IPS-NIHi7 (cell line): ENCODE measurements around the gene SLC5A1.
"Not testable (repeated sequence)": the region's sequence is repeated elsewhere in the genome, so short reads cannot be mapped to it uniquely, and the experiment has no call there.

Experiments
- DNase-seq: peaks from one replicate; pipeline ENCODE4 v3.0.0; 2012; ENCODE audit warnings: mixed read lengths; ENCODE audit errors: extremely low spot score

The SLC5A1 gene

GRCh38 chr22:32088084-32088483 is 45.0 kb downstream of the SLC5A1 start:
- DNase-seq, result no peak

GRCh38 chr22:32097018-32097417 is 54.0 kb downstream of the SLC5A1 start:
- no peak for DNase-seq

GRCh38 chr22:32097881-32098499 is 54.9 kb downstream of the SLC5A1 start:
- no peak for DNase-seq

GRCh38 chr22:32100711-32101110 is 57.6 kb downstream of the SLC5A1 start:
- no peak for DNase-seq

GRCh38 chr22:32103658-32104315 is 60.7 kb downstream of the SLC5A1 start:
- DNase-seq, result no peak

- peak; percentile 78 for DNase-seq
These were observed 63.9 kb downstream of the SLC5A1 start for GRCh38 chr22:32106930-32107329.

GRCh38 chr22:32112380-32112779 is 69.3 kb downstream of the SLC5A1 start:
- DNase-seq, result no peak

GRCh38 chr22:32119568-32120235 is 76.6 kb downstream of the SLC5A1 start:
- DNase-seq, result no peak

- DNase-seq, result no peak
These were observed 77.5 kb downstream of the SLC5A1 start for GRCh38 chr22:32120603-32121002.

GRCh38 chr22:32122899-32123298 is 79.8 kb downstream of the SLC5A1 start:
- no peak for DNase-seq

- DNase-seq, result peak; percentile 56
These were observed 80.6 kb downstream of the SLC5A1 start for GRCh38 chr22:32123657-32124056.

GRCh38 chr22:32127904-32128303 is 84.8 kb downstream of the SLC5A1 start:
- peak; percentile 77 for DNase-seq

GRCh38 chr22:32130464-32130863 is 87.4 kb downstream of the SLC5A1 start:
- no peak for DNase-seq

- no peak for DNase-seq
These were observed 89.1 kb downstream of the SLC5A1 start for GRCh38 chr22:32132126-32132525.

GRCh38 chr22:32132783-32133182 is 89.7 kb downstream of the SLC5A1 start:
- no peak for DNase-seq

- DNase-seq, result not testable (repeated sequence)
These were observed 91.7 kb downstream of the SLC5A1 start for GRCh38 chr22:32134796-32135195.

GRCh38 chr22:32135958-32136357 is 92.9 kb downstream of the SLC5A1 start:
- DNase-seq, result not testable (repeated sequence)

GRCh38 chr22:32136881-32137280 is 93.8 kb downstream of the SLC5A1 start:
- DNase-seq, result not testable (repeated sequence)

- not testable (repeated sequence) for DNase-seq
These were observed 94.8 kb downstream of the SLC5A1 start for GRCh38 chr22:32137731-32138324.

- DNase-seq, result not testable (repeated sequence)
These were observed 95.5 kb downstream of the SLC5A1 start for GRCh38 chr22:32138576-32138975.

- not testable (repeated sequence) for DNase-seq
These were observed 97.6 kb downstream of the SLC5A1 start for GRCh38 chr22:32140688-32141087.

- no peak for DNase-seq
These were observed 99.5 kb downstream of the SLC5A1 start for GRCh38 chr22:32142600-32142999.
